ENCODE data around the gene PTGES3.

- TF ChIP-seq EZH2 (IDR thresholded peaks at IDR 0.05) (no peak), POLR2AphosphoS5 (IDR thresholded peaks at IDR 0.05; ENCODE audit: low read depth, low read length) (no peak), CTCF (IDR thresholded peaks at IDR 0.05 in 2 of 3, conservative IDR thresholded peaks at IDR 0.05 in 1 of 3; ENCODE audit: borderline replicate concordance in 1 of 3, insufficient read depth in 1 of 3, low read depth in 2 of 3, low read length in 2 of 3) (no peak), RAD21 (IDR thresholded peaks at IDR 0.05; ENCODE audit: low read depth) (no peak), SRF (IDR thresholded peaks at IDR 0.05; ENCODE audit: low read depth) (no peak), ZNF274 (IDR thresholded peaks at IDR 0.05; ENCODE audit: low read depth, low read length) (no peak)
Measured at GRCh38 chr12:56677680-56678079, 10.4 kb downstream of the PTGES3 start.
